Measurements from ENCODE around the gene RDH8.

The RDH8 gene

GRCh38 chr19:10008184-10008765 lies 5.0 kb upstream of the RDH8 start:
- TF ChIP-seq CTCF (IDR thresholded peaks at IDR 0.05; ENCODE audit: extremely low read depth, insufficient read depth, missing control alignments), result no peak
- in situ Hi-C loops (cut with MboI; ENCODE audit: low pct_unique_long_range_greater_than_20kb, low sequenced_read_pairs, unreplicated experiment), result no loop called here
- no peak for DNase-seq (ENCODE audit: low spot score)

DNA sequence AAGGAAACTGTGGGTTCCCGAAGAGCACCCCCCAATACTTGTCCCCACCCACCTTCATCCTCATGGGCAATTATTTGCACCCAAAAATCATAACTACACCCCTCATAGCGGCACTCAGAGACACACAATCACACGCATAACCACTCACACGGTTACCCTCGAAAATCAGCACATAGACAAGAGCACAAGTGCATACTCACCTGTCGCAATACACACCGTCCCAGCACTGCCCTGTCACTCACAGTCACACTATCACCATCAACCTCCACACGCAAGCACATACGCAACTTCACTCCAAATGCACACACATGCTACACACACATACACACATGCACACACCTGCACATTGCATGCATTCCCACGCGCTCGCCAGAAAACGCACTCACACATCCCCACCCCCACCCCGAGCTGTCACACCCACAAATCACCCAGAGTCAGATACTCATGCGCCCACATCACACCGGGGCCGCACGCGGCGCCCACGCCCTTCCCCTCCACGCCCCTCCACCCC lies 3.5 kb upstream of the RDH8 start:
- no peak for DNase-seq (ENCODE audit: low spot score)

DNA sequence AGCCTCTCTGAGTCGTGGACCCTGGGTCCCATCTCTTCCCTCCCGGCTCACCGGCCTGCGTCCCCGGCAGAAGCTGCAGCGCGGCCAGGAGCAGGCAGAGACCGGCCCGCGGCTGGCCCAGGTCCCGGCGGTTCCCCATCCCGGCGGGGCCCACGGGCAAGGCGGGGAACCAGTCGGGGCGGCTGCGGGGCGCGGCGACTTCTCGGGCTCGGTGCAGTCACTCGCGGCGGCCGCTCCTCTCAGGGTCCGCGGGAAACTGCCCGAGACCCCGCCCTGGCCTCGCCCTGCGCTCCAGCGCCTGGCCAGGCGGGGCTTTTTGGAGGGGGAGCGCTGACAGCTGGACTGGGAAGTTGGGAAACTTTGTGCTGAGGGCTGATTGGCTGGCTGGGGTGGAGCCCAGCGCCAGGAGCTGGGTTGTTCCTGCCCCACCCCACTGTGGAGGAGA lies 3.0 kb upstream of the RDH8 start, which contains the start of gene COL5A3:
Gene COL5A3, minus strand, starts transcription at position 258 of the 445 bp plus-strand sequence. Its CDS starts 119 bp downstream, at position 139.
- no peak for TF ChIP-seq CTCF (IDR thresholded peaks at IDR 0.05; ENCODE audit: extremely low read depth, insufficient read depth, missing control alignments)
- no peak for DNase-seq (ENCODE audit: low spot score)
- in situ Hi-C loops (cut with MboI; ENCODE audit: low pct_unique_long_range_greater_than_20kb, low sequenced_read_pairs, unreplicated experiment), result no loop called here

More for the DNA sequence above, 3.5 kb upstream of the RDH8 start:
- in situ Hi-C loops (cut with MboI; ENCODE audit: low pct_unique_long_range_greater_than_20kb, low sequenced_read_pairs, unreplicated experiment), result no loop called here
- TF ChIP-seq CTCF (IDR thresholded peaks at IDR 0.05; ENCODE audit: extremely low read depth, insufficient read depth, missing control alignments), result no peak

- in situ Hi-C loops (cut with MboI; ENCODE audit: low pct_unique_long_range_greater_than_20kb, low sequenced_read_pairs, unreplicated experiment), result no loop called here
- no peak for TF ChIP-seq CTCF (IDR thresholded peaks at IDR 0.05; ENCODE audit: extremely low read depth, insufficient read depth, missing control alignments)
- no peak for DNase-seq (ENCODE audit: low spot score)
Measured at GRCh38 chr19:10010939-10011338, 2.3 kb upstream of the RDH8 start.

- no peak for TF ChIP-seq CTCF (IDR thresholded peaks at IDR 0.05; ENCODE audit: extremely low read depth, insufficient read depth, missing control alignments)
Measured at GRCh38 chr19:10011974-10012373, 1.3 kb upstream of the RDH8 start.

DNA sequence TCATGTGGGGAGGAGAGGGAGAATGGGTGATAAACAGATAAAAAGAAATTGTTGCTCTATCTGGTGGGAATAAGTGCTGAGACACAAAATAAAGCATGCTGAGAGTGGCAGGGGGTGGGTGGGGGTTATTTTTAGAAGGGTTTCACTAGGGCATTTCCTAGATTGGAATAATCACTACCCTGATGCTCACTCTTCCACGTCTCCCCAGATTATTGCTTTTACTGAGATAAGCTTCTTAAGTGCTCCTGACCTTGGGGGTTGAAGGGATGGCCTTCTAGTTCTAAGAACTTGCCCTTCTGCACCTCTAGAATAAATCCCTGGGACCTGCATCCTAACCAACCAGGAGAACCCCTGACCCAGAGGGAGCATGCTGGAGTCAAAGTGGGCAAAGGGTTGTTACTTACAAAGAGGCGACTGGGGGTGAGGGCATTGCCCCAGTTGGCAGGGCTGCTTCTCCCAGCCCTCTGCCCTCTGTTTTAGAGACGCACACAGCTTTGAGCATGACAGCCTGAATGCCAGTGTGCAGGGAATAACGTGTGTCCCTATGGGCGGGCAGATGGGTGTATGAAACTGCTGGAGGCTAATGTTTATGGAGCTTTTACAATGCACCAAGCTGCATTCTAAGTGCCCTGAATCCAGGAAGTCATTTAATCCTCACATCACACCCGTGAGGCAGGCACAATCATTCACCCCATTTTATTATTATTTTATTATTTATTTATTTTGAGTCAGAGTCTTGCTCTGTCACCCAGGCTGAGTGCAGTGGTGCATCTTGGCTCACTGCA lies 743 bp downstream of the RDH8 start:
- DNase-seq (ENCODE audit: low spot score), result no peak
- in situ Hi-C loops (cut with MboI; ENCODE audit: low pct_unique_long_range_greater_than_20kb, low sequenced_read_pairs, unreplicated experiment), result no loop called here
- no peak for TF ChIP-seq CTCF (IDR thresholded peaks at IDR 0.05; ENCODE audit: extremely low read depth, insufficient read depth, missing control alignments)

More at GRCh38 chr19:10011974-10012373, 1.3 kb upstream of the RDH8 start:
- in situ Hi-C loops (cut with MboI; ENCODE audit: low pct_unique_long_range_greater_than_20kb, low sequenced_read_pairs, unreplicated experiment), result no loop called here
- no peak for DNase-seq (ENCODE audit: low spot score)

Measured in GM13977 (cell line).